NCI-H1930 (cell line): ENCODE data around the gene LRRC8C.
A peak's percentile ranks its signal among the peaks of the same experiment; 100 is the strongest.
"Not testable (repeated sequence)": the region's sequence is repeated elsewhere in the genome, so short reads cannot be mapped to it uniquely, and the experiment has no call there.

Source experiments
- DNase-seq, 2 experiments: peaks; one replicate each; lab custom pipeline; 2025; lab: John Stamatoyannopoulos, UW

The LRRC8C gene

GRCh38 chr1:89704014-89704413, 71.1 kb downstream of the LRRC8C start:
- DNase-seq, result no peak

DNA sequence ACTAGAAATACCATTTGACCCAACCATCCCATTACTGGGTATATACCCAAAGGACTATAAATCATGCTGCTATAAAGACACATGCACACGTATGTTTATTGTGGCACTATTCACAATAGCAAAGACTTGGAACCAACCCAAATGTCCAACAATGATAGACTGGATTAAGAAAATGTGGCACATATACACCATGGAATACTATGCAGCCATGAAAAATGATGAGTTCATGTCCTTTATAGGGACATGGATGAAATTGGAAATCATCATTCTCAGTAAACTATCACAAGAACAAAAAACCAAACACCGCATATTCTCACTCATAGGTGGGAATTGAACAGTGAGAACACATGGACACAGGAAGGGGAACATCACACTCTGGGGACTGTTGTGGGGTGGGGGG, 72.0 kb downstream of the LRRC8C start:
- not testable (repeated sequence) for DNase-seq

DNA sequence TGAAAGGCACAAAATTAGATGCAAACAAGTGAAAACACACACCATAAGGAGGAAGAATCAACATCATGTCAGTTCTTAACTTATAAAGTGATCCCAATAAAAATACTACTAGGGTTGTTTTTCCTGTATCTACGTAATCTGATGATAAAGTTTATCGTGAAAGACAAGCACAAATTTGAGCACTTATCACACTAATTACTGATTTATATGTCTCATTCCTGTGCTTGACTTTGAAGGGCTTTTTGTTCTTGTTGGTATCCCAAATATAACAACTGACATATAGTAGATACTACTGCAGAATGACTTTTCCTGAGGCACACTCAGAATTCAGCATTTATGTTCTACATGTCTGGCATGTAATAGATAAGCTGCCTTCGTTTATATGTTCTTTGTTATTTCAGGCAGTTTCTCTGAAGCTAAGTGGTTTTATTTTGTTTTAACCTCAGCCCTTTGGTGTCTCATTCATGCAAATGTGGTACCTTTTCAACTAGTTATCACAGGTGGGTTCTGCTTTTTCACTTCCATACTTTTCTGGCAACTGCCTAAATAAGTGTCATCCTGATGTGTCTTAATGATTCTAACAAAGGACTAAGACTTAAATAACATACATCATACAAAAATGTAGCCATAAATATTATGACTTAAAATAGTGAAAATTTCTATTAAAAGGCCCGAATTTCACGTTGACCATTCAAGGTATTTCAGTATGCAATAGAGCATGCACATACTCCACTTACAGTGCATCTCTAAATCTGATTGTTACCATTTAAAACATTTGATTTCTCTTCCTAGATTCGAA, 73.2 kb downstream of the LRRC8C start:
- no peak for DNase-seq

DNA sequence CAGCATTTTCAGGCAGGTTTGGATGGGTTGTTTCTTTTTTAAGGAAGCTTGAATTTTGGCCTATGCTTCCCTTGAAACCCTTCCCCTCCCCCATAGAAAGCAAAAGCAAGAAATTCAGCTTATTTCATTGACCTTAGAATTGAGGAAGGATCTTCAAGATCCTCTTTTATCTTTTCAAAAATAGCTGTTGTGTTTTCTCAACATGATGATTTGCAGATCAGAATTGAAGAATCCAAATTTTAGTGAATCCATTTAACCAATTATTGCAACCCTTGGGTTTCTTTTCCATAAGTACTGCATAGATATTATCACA, 73.7 kb downstream of the LRRC8C start:
- DNase-seq, result no peak

DNA sequence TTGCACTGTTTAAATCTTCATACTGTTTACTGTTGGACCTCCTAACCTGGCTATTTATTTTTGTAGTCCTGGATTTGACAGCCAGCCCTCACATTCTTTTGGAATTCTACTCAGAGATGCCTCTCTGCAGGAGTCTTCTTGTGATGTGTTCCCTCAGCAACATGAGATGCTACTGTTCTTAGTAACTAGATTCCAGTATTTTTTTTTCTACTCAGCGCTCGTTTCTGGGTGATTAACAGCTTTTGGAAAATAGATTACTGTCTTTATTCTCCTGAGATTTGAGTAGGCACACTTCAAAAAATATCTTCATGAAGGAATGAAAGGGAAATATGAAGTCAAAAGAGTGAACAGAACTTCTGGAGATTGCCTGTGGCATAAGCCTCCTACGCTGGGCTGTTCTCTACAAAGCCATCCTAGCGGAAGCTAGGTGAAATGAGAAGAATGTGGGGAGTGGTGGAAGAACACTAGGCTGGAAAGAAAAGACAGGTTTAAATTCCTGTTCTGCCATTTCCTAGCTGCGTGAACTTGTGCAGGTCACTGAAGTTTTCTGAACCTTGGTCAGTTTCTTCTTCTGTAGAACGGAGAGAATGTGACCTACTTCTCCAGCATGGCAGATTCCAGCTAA, 75.9 kb downstream of the LRRC8C start:
- DNase-seq, result no peak

GRCh38 chr1:89710498-89711139, 77.7 kb downstream of the LRRC8C start:
- no peak for DNase-seq

DNA sequence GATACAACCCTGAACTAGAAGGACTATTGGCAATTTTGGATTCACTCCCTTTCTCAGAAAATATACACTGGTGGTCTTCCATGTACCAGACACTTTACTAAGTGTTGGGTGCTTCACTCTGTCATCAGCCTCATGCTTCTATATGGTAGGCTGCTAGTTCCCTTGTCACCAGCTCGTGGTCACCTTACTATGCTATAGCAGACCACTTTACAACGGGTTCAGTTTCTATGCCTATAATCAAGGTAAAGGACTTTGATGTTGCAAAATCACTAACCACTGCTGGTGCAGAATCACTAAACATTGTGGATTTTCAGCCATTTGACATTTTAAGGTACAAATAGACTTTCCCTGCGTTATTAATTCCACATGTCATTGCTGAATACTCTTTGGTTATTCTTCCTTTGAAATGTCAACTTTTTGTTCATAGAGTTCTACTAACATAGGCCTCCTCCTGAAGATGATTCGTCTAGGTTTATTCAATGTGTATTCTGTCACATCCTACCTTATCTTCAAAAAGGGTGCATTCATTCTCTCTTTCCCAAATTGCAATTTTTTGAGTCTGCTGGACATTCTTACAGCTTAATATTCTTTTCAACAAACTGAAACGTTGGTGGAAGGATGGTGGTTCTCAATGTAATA, 78.3 kb downstream of the LRRC8C start:
- no peak for DNase-seq

- DNase-seq, result no peak
Measured at GRCh38 chr1:89712420-89712819, 79.5 kb downstream of the LRRC8C start.

DNA sequence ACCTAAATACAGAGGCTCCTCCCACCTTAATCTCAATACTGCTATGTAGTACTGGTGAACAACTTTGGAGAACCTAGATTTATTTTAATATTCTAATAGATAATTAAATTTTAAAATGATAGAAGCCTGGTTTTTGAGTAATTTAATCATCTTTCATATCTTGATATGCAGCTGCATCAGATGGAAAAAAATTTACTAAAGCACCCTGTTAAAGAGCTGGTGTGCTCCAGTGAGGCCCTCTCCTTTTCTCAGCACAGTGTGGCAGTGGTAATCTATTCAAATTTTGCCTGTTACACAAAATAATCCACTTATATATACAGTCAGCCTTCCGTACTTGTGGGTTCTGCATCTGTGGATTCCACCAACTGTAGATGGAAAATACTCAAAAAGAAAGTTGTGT, 82.8 kb downstream of the LRRC8C start:
- no peak for DNase-seq

GRCh38 chr1:89719502-89720306, 86.8 kb downstream of the LRRC8C start:
- DNase-seq, result peak; percentile 38 to 60

GRCh38 chr1:89720839-89721238, 87.9 kb downstream of the LRRC8C start:
- no peak for DNase-seq

- no peak for DNase-seq
Measured at GRCh38 chr1:89721351-89721750, 88.4 kb downstream of the LRRC8C start.

DNA sequence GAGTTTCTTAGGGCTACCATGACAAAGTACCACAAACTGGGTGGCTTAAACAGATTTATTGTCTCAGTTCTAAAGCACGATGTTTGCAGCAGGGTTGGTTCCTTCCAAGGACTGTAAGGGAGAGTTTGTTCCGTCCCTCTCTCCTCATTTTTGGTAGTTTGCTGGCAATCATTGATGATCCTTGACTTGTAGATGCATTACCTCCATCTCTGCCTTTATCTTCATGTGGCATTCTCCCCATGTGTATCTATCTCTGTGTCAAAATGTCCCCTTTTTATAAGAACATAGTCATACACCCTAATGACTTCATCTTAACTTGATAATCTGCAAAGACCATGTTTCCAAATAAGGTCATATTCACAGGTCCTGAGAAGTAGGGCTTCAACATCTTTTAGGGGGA, 90.2 kb downstream of the LRRC8C start:
- DNase-seq, result no peak

- no peak for DNase-seq
Measured at GRCh38 chr1:89723863-89724262, 90.9 kb downstream of the LRRC8C start.

DNA sequence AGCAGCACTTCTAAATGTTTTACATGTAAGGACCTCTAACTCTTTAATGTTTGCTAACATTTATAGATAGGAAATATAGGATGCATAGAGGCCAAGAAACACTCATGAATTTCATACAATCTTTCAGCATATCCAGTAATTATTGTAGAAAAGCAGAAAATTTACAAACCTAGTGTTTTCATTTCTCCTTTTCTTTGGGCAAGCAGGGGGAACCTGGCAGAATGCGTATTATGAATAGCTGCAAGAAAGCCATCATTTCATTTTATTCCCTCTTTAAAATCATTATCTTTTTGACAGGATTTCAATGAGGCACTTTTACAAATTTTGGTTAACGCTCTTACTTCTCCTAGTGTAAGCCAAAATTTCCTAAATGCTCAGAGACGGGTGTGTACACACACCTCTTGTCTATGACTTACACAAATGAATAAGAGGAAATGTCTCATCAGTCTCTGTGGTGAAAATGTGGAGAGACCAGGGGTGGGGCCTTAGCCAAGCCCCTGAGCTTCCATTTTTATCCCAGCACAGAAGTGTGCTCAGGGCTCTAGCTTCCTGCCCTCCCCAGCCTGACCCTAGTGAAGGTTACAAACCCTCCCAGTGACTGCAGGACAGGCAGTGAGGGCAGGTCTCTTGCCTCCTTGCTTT, 91.6 kb downstream of the LRRC8C start:
- DNase-seq, result no peak

GRCh38 chr1:89725011-89725370, 92.1 kb downstream of the LRRC8C start:
- DNase-seq, result no peak

GRCh38 chr1:89725631-89726030, 92.7 kb downstream of the LRRC8C start:
- DNase-seq, result no peak

GRCh38 chr1:89727517-89728312, 94.8 kb downstream of the LRRC8C start:
- no peak for DNase-seq

GRCh38 chr1:89728381-89728780, 95.5 kb downstream of the LRRC8C start:
- no peak for DNase-seq

- DNase-seq, result no peak
Measured at GRCh38 chr1:89732206-89732605, 99.3 kb downstream of the LRRC8C start.
